Fibroblast of peridontal ligament (primary cell): ENCODE data around the gene AP3S2.
"Not testable (repeated sequence)": the region's sequence is repeated elsewhere in the genome, so short reads cannot be mapped to it uniquely, and the experiment has no call there.

Experiments used
- DNase-seq: peaks from one replicate; pipeline ENCODE4 v3.0.0-alpha.2; 2010; ENCODE audit errors: extremely low read depth

Gene AP3S2

DNA sequence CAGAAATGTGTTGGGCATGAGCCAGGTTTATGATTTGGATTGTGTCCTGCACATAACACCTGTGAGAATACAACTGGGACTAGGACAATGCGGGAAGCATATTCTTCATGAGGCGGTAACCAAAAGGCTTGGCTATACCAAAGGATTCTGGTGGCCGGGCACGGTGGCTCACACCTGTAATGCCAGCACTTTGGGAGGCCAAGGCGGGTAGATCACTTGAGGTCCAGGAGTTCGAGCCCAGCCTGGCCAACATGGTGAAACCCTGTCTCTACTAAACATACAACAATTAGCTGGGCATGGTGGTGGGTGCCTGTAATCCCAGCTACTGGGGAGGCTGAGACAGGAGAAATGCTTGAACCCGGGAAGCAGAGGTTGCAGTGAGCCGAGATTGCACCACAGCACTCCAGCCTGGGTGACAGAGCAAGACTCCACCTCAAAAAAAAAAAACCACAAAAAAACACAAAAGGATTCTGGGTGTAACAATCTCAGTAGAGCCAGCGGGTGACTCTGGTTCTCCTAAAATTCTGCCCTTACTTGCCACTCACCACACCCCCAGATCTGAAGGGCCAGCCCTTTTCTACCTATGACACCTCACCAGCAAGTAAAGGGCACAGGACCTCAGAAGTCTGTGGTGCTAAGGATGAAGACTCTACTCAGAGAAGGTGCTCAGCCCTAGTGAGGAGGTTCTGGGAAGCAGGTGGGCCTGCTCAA is 59.2 kb downstream of the AP3S2 start:
- DNase-seq = not testable (repeated sequence)

- DNase-seq = no peak
Observed at GRCh38 chr15:89833966-89834365, 59.8 kb downstream of the AP3S2 start.

DNA sequence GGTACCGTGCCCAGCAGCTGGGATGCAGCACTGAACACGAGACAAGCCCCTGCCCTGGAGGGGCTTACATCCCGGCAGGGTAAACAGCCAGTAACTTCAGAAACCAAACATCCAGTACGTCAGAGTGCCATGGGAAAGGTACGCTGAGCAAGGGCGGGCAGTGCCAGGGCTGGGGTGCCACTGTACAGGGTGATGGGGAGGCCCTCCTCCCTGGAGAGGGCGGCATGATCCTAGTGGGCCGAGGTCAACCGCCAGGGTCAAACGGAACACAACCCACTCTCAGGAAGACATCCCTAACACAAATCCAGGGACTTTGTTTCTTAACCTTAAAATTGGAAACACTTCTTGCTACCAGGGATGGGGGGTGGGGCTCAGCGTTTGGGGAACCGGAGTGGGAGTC is 63.2 kb downstream of the AP3S2 start:
- DNase-seq = no peak

DNA sequence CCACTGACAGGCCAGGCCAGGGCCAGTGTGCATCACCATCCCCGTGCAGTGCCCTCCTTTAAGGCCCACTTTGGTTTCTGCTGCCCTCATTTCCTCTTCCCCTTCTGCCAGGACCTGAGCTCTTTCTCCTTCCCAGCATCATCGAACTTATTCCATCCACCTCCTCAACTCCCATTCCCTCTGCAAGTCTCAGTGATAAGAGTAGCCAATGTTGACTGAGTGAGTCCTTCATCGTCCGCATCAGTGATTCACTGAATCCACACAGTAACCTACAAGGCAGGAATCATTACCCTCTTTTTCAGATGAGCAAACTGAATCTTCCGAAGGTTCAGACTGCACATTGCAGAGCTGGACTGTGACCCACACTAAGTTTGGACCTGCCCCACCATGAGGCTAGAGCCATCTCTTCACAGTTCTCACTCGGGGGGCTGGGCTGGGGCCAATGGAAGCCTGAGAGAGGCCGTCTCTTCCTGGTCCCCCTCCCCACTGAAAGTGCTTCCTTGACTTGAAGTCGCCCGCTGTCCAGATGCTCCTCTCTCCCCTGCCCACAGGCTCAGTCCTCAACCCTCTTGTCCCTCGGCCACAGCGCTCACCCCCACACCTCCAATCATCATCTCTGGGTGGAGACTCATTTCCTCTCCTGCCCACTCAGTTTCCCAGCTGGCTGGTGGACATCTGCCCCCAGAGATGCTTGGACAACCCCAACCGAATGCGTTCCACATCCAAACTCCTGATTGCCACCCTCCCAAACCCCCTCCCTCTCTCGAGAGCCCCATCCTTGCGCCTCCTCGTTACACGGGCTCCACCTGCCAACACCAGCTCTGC is 64.0 kb downstream of the AP3S2 start:
- DNase-seq = no peak

DNA sequence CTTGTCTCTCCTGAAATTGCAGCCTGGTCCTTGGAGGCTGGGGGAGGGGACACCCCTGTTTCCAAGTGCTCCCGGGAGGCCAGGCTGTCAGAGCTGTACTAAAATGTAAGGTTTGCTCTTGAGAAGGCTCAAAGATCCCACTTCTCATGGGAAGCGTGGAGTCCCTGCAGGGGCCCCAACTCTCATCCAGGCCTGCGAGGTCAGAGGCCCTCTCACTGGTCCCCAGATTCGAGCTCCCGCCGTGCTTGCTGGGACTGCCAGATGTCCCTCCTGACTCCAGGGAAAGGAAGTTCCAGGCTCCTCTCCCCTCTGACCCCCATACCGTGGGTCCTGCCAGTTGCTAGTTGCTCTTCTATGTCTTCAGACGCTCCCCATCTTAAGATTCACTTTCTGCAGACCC is 64.6 kb downstream of the AP3S2 start:
- DNase-seq = no peak

GRCh38 chr15:89828281-89829145 is 65.3 kb downstream of the AP3S2 start:
- peak; percentile 73 for DNase-seq

DNA sequence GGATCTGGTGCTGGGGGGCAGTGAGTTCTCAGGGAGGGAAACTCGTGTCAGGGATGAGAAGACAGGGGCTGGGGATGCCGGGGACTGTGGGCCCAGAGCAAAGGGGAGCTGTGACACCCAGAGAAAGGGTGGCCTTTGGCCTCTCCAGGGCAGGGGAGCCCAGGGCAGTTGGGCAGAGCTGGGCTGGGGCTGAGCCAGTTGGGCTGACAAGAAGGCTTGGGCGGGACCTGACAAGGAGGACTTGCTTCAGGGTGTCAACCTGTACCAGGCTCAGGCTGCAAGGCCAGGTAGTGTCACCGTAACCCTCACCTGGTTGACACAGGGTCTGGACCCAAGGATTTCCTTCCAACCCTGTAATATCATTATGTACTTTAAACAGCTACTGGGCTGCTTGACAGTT is 66.0 kb downstream of the AP3S2 start:
- no peak for DNase-seq

DNA sequence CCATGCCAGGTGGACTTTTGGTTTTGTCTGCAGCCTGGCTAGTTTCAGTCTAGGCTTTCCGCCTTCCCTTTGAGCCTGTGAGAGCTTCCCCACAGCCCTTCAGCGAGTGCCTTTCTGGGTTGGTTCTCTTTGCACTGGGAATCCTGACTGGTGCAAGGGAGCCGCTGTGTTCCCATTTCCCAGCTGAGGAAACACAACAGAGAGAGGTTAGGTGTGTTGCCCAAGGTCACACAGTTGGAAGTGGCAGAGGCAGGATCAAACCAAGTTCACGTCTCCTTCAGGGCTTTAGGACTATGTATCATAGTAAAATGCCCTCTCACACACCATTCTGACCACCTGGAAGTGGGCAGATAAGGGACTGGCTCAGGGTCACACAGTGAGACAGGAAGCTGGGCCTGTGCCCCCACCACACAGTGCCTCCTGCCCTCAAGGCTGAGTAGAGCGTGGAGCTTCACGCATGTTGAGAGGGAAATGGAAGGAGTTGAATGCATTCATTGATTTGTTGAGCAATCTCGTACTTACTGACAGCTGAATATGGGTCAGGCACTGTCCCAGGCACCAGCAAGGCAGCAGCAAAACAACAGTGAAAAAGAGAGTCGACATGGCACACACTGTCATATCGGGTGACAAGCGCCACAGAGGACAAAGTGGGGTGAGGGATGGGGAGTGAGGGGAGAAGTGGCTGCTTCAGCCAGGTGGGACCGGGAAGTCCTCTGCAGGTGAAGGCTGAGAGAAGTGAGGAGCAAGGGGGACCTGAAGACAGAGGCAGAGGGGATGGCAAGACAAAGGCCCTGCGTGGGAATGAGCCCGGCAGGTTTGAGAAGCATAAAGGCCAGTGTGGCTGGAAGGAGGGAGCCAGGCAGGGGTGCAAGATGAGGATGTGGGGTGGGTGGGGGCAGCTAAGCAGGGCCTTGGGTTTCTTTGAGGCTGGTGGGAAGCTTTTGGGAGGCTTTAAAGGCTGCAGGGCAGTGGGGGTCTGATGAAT is 66.8 kb downstream of the AP3S2 start:
- DNase-seq = no peak

- no peak for DNase-seq
Observed at GRCh38 chr15:89825271-89825940, 68.4 kb downstream of the AP3S2 start.

DNA sequence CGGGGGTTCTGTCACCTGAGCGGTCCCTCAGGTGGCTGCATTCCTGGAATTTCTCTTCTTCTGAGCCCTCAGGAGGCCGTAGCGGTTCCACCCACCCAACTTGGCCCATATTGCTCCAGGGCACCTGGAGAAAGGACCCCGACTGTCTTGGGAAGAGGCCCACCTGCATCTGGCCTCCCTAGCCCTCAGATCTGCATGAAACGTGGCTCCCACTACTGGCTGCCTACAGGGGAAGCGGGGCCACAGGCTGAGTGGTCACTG is 69.3 kb downstream of the AP3S2 start:
- no peak for DNase-seq

GRCh38 chr15:89823836-89824606 is 69.8 kb downstream of the AP3S2 start:
- no peak for DNase-seq

DNA sequence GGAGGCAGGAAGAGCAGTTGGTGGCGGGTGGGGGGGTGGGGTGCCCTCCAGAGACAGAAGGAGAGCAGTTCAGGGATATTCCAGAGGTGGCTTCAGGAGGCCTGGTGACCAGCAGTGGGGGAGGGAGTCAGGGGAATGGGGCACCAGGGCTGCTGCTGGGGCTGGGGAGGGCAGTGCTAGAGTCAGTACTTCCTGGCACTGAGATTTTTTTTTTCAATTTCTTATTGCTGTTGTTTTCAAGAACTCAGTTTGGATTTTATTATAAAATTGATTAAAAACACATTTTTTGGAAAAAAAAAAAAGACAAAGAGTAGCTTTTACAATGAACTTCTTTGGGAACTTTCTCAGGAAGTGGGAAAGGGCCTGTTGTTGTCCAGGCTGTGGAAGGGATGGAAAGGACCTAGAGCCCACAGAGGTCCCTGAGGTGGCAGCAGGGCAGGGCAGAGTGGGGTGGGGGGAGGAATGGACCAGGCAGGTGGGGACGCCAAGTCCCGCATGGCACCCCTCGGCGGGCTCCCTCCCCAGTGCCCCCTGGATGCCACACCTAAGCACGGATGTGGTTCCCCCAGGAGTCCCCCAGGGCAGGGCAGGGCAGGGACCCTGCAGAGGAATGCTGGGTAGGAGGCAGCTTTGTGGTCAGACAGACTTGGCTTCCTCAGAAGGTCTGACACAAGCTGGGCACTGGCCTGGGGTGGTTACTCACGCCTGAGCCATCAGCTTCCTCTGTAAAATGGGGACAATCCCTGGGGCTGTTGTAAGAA is 70.7 kb downstream of the AP3S2 start:
- peak; percentile 74 for DNase-seq

- DNase-seq = no peak
Observed at GRCh38 chr15:89822611-89822950, 71.2 kb downstream of the AP3S2 start.

DNA sequence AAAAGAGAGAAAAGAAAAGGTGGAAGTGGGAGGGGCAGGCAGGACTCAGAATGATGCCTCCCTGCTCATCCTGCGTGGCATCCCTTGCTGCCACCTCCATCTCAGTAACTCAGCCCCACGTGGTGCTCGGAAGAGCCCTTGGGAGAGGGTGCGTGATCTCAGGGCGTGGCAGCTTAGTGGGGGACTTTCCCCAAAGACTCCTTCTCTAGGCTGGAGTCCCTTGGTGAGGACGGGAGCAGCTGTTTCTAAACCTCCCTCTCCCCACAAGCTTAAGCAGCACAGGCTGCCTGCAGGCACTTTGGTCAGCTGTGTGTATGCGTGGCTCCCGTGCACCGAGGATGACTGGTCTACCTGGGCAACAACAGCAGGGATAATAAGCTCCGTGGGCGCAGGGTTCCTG is 71.8 kb downstream of the AP3S2 start:
- no peak for DNase-seq

- peak; percentile 66 for DNase-seq
Observed at GRCh38 chr15:89820666-89821611, 72.9 kb downstream of the AP3S2 start.

GRCh38 chr15:89818287-89818686 is 75.5 kb downstream of the AP3S2 start:
- DNase-seq = no peak

GRCh38 chr15:89817701-89818280 is 76.0 kb downstream of the AP3S2 start:
- no peak for DNase-seq

DNA sequence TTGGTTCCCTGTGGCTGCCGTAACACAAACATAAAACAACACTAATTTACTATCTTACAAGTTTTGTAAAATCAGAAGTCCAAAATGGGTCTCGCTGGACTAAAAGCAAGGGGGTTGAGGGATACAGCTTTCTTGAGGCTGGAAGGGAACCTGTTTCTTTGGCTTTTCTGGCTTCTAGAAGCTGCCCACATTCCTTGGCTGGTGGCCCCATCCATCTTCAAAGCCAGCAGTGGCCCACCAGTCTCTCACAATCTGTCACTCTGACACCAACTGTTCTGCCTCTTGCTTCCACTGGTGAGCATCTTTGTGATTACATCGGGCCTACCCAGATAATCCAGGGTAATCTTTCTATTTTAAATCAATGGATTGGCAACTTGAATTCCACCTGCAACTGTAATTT is 78.0 kb downstream of the AP3S2 start:
- no peak for DNase-seq
